NCI-H2196 treated with DMSO at 0.1 percent for 48 hours (cell line): ENCODE results near the gene MUTYH.

Experiments used
- DNase-seq: peaks from one replicate; lab custom pipeline; 2025; ENCODE audit not compliant: unreplicated experiment; lab: John Stamatoyannopoulos, UW

The MUTYH gene

GRCh38 chr1:45348966-45349677 lies 8.9 kb upstream of the MUTYH start:
- no peak for DNase-seq

DNA sequence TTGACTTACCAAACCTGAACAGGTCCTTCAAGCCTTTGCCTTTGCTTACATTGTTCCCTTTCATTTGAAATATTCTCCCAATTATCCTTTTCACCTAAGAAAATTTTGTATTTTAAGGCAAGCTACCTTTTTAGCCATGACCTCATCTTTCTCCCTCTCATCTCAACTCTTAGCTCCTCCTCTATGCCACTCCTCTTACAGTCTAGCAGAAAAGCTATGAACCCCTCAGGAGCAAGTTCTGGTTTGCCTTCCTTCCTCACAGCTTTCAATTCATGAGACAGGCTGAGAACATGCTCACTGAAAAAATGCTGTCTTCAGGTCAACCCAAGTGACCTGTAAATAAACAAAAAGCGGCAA lies 8.3 kb upstream of the MUTYH start:
- DNase-seq = no peak

GRCh38 chr1:45348020-45348419 lies 7.8 kb upstream of the MUTYH start:
- no peak for DNase-seq

DNA sequence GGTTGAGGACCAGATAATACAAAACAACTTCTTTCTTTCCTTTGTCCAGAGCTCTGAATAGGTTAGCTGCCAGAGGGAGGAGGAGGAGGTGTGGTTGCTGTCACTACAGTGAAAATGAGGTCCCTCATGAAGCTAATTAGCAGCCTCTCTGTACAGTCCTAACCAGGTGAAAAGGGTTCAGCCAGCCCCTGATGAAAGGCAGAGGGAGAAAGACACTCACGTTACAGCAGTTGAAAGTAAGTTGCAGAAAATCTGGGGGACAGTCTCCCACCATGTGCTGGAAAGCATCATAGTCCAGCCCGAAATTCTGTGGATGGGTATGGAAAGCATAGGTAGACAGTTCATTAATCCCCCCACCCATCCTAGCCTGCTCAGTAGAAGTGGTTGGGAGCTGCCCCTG lies 6.2 kb upstream of the MUTYH start:
- no peak for DNase-seq

DNA sequence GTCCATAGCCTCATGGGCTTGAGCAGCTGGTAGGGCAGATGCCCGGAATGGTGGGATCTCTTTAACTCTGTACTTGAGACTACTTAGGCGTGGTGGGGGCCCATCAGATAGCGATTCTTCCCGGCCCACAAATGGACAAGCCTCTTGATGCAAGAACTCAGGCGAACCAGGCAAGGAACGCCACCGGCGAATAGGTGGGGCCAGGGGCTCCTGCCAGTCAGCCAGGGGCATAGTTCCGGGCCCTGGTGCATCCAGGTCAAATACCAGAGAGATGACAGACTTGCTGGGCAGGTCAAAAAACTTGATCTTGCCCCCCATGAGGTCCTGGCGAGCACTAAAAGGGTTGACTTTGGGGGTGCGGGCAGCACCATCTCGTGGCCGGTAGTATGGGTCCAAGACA lies 4.8 kb upstream of the MUTYH start:
- no peak for DNase-seq

DNA sequence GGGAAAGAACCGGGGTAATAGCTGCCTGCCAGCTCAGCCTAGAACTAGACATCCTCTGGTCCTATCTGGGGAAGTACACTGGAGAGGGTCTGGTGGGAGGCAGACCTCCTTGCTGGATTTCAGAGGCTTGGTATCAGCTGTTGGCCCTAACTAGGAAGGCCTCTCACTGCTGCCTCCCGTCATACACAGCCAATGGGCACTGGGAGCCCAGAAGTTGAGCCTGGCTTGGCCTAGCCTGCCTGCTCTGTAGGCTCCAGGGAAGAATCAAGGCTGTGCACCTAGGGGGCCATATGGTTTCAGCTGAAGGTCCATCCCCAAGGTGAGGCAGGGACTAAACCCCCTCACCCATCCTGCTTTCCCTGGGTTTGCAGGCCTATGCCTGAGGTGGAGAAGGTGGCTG lies 4.3 kb upstream of the MUTYH start:
- no peak for DNase-seq

DNA sequence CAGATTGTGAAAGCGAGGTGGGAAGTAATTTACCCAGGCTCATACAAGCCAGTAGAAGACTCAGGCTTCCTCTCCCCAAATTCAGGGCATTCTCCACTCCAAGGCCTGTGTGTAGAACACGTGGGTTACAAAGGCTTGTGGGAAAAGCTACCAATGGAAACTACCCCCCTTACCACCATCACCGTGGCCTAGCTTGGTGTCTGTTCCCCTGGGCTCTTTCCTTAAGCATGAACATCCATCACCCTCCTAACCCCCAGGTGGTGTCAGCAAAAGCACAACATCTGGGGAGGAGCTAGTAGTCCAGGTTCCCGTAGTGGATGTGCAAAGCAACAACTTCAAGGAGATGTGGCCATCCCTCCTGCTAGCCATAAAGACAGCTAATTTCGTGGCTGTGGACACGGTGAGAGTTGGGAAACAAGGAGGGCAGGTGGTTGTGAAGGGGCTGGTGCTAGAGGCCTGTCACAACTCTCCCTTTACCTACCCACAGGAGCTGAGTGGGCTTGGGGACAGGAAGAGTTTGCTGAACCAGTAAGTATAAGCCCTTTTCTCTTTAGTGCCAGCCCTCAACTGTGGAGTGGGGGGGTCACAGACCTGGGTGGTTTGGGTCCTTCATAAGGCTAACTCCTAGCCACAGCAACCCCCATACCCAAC lies 701 bp upstream of the MUTYH start:
- no peak for DNase-seq

GRCh38 chr1:45337630-45338325 lies 2.5 kb downstream of the MUTYH start:
- DNase-seq = no peak

GRCh38 chr1:45335855-45336324 lies 4.3 kb downstream of the MUTYH start:
- DNase-seq = no peak

DNA sequence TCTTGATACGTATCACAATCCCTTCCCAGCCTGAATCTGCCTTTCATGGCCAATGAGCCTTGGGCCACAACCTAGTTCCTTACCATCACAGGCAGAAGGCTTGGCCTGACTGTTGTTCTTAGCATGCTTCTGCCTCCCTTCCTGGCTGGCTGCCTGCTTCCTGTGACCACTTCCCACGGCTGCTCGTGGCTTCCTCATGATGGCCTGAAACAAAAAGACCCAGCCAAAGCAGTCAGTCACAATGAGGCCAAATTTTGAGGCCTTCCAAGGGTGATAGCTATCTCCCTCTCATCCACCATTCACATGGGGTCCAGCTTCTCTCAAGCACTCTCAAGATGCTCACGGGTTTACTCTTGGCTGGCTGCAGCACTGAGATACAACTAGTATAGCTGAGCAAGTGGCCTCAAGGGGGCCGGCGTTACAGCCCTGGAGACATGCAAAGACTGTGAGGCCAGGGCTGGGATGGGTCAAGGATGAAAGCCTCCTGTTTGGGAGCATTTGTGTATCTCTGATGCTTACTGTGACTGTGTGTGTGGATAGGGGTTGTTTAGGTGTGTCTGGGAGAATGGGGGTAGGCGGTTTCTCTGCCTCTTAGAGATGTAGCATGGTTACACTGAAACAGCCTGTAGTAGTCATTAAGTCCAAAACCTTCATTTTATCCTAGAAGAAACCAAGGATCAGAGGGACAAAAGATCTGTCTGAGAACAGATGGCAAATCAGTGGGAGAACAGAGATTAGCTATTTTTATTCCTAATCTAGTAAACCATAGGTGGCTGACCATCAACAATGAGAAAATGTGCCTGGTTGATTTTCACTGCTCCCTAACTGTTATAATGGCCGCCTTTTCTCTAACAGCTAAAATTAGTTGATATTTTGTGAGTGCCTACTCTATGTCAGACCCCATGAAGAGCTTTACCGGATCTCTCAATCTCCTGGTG lies 5.7 kb downstream of the MUTYH start:
- DNase-seq = no peak

DNA sequence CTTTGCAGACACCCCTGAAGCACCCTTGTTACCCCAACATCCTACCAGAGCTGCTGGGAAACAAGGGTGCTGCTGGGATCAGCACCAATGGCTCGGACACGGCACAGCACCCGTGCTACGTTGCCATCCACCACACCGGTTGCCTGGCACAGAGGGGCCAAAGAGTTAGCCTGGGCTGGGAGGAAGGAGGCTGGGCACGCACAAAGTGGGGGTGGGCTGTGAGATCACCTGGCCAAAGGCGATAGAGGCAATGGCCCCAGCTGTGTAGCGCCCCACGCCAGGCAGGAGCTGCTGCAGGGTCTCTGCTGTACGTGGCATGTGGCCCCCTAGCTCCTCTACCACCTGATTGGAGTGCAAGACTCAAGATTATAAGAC lies 7.9 kb downstream of the MUTYH start:
- no peak for DNase-seq

GRCh38 chr1:45331436-45332345 lies 8.5 kb downstream of the MUTYH start:
- DNase-seq = no peak

- DNase-seq = no peak
Measured at GRCh38 chr1:45329445-45329844, 10.8 kb downstream of the MUTYH start.

GRCh38 chr1:45328680-45329079 lies 11.6 kb downstream of the MUTYH start:
- no peak for DNase-seq

GRCh38 chr1:45327644-45328515 lies 12.4 kb downstream of the MUTYH start:
- no peak for DNase-seq

DNA sequence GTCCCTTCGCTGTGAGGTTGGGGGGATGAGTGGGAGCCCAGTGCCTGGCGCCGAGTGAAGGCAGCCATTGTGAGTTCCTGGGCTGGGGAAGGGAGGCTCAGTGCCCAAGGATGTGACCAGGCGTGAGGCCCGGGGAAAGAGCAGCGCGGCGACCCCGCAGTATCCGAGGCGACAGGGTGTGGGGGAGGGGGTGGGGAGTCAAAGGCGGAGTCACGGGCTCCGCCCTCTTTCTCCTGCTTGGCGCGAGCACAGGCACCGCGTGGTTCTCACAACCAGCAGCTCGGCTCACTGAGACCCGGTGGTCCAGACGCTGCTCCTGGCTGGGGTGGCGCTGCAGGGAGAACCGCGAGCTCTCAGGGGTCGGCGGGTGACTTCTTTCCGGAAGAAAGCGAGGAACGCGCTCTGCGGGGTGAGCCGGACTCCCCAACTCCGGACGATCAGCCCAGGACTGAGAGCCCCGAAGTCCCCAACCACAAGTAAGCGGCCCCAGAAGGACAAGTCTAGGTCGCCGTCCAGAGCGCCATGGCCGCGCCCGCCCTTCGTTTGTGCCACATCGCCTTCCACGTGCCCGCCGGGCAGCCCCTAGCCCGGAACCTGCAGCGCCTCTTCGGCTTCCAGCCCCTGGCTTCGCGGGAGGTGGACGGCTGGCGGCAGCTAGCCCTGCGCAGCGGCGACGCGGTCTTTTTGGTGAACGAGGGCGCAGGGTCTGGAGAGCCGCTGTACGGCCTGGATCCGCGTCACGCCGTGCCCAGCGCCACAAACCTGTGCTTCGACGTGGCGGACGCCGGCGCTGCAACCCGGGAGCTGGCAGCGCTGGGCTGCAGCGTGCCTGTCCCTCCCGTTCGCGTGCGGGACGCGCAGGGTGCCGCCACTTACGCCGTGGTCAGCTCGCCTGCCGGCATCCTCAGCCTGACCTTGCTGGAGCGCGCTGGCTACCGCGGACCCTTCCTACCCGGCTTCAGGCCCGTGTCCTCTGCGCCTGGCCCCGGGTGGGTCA lies 13.3 kb downstream of the MUTYH start, which contains the start of gene HPDL:
Gene HPDL, plus strand, starts transcription at position 269 of the 997 bp plus-strand sequence. Its CDS starts 254 bp downstream, at position 523.
- DNase-seq = no peak

- no peak for DNase-seq
Measured at GRCh38 chr1:45325851-45326506, 14.3 kb downstream of the MUTYH start.
